K562 (cell line): ENCODE results near the gene TMEM154. TPM values are rescaled to one million over a fixed set of nuclear protein-coding genes. Genes with fewer than 3 reads are reported as not detected.

Source experiments
- ATAC-seq: fragments of 200-7000 bp; cut with Tn5 transposase; 3 replicates; pipeline ENCODE4 v1.9.1; 2020; ENCODE audit warnings: moderate library complexity
- BruUV-seq: library from RNA; stranded (reverse); fragments of 400-500 nt; replicated peaks from 2 replicates; lab custom pipeline; 2021; lab: Mats Ljungman, UMichigan
- CTCF ChIA-PET: fragments of 300-600 bp; formaldehyde crosslinking; extraction: SDS; loops from one replicate; lab custom pipeline; 2021; ENCODE audit warnings: low intra/inter-chr PET ratio; lab: Yijun Ruan, JAX
- POLR2A ChIA-PET: fragments of 300-600, 350-650 bp; sonication (Branson Sonifier 250); formaldehyde crosslinking; extraction: SDS; loops from one replicate; lab custom pipeline; 2021; ENCODE audit warnings: antibody characterized with exemption, inconsistent platforms; lab: Yijun Ruan, JAX
- DNase-seq, 4 experiments: peaks; one replicate each; pipeline versions ENCODE4 v3.0.0 to v3.0.0-alpha.2; 2011 to 2018; ENCODE audit warnings: low spot score in 3 of 4, mixed read lengths in 3 of 4; ENCODE audit errors: extremely low read depth in 1 of 4
- FAIRE-seq: peaks from 2 replicates; lab custom pipeline; 2011; peaks lifted over from hg19 to GRCh38; lab: Jason Lieb, UNC
- H2AFZ ChIP-seq: 2 replicates; pipeline ENCODE4 v1.6.0; 2011; ENCODE audit warnings: low read depth, low read length, control low read depth, inconsistent platforms
- H3K27ac ChIP-seq: fragments of 200-600 bp; 3 replicates; pipeline ENCODE4 v1.8.0; 2011; ENCODE audit warnings: low read depth, mild to moderate bottlenecking, control low read depth, inconsistent platforms, low read length, moderate library complexity, mixed read lengths; ENCODE audit errors: extremely low read depth
- H3K27me3 ChIP-seq, 2 experiments: fragments of 300-600 bp in 1 of 2; 2 replicates in 1 of 2; 3 replicates in 1 of 2; pipeline versions ENCODE4 v1.6.0 to v1.8.0; 2011; ENCODE audit warnings: inconsistent platforms in 2 of 2, low read length in 2 of 2, mild to moderate bottlenecking in 1 of 2, mixed read lengths in 1 of 2, moderate library complexity in 1 of 2; ENCODE audit not compliant: control insufficient read depth in 2 of 2, insufficient read depth in 2 of 2
- H3K36me3 ChIP-seq: fragments of 300-600 bp; 3 replicates; pipeline ENCODE4 v1.8.0; 2011; ENCODE audit warnings: mild to moderate bottlenecking, low read length, inconsistent platforms; ENCODE audit not compliant: control insufficient read depth, insufficient read depth
- H3K4me1 ChIP-seq, 2 experiments: fragments of 200-600 bp in 1 of 2; replicated peaks in 1 of 2; 2 replicates in 1 of 2; 3 replicates in 1 of 2; pipeline versions ENCODE4 v1.5.1 to v1.8.0; 2011; ENCODE audit warnings: inconsistent platforms in 2 of 2, low read length in 2 of 2, mild to moderate bottlenecking in 1 of 2, mixed read lengths in 1 of 2, moderate library complexity in 1 of 2; ENCODE audit not compliant: control insufficient read depth in 2 of 2, insufficient read depth in 2 of 2
- H3K4me2 ChIP-seq: 2 replicates; pipeline ENCODE4 v1.6.1; 2011; ENCODE audit warnings: low read length, control low read depth, inconsistent platforms, mixed read lengths; ENCODE audit not compliant: insufficient read depth
- H3K4me3 ChIP-seq: fragments of 200-600 bp; sonication (generic), shearing (Covaris generic); 2 replicates; pipeline ENCODE4 v1.5.1; 2016; ENCODE audit warnings: control low read depth, inconsistent platforms
- H3K79me2 ChIP-seq: fragments of 200-600 bp; 3 replicates; pipeline ENCODE4 v1.8.0; 2011; ENCODE audit warnings: low read length, inconsistent platforms; ENCODE audit not compliant: control insufficient read depth, insufficient read depth
- H3K9ac ChIP-seq, 2 experiments: 2 replicates each; pipeline versions ENCODE4 v1.6.0 to v1.6.1; 2011; ENCODE audit warnings: low read depth in 2 of 2, low read length in 2 of 2, control low read depth in 1 of 2, inconsistent platforms in 1 of 2, mild to moderate bottlenecking in 1 of 2, mixed read lengths in 1 of 2; ENCODE audit not compliant: insufficient read depth in 1 of 2
- H3K9me1 ChIP-seq: one replicate; pipeline ENCODE4 v1.6.0; 2011; ENCODE audit warnings: inconsistent platforms, mild to moderate bottlenecking, low read length, moderate library complexity; ENCODE audit not compliant: control insufficient read depth, insufficient read depth
- H3K9me3 ChIP-seq: replicated peaks from 2 replicates; pipeline ENCODE4 v1.5.1; 2011; ENCODE audit warnings: low read depth, low read length, inconsistent platforms; ENCODE audit not compliant: control insufficient read depth, insufficient read depth
- H4K20me1 ChIP-seq: replicated peaks from 2 replicates; pipeline ENCODE4 v1.6.1; 2011; ENCODE audit warnings: low read length, inconsistent platforms, mixed read lengths; ENCODE audit not compliant: control insufficient read depth, insufficient read depth
- ARNT ChIP-seq, 2 experiments: fragments of 450-650 bp; IDR thresholded peaks; 2 replicates each; pipeline ENCODE4 v1.6.1; 2016; ENCODE audit warnings: mild to moderate bottlenecking in 1 of 2
- HNRNPH1 ChIP-seq: fragments of 200-400 bp; formaldehyde crosslinking; optimal IDR thresholded peaks from 2 replicates; pipeline ENCODE3; 2017; ENCODE audit warnings: low read depth, mild to moderate bottlenecking, low read length, moderate library complexity
- MBD1 ChIP-seq: fragments of 250-450 bp; sonication (Bioruptor Pico); IDR thresholded peaks from 2 replicates; pipeline ENCODE4 v1.8.0; 2022; ENCODE audit warnings: inconsistent platforms
- NEUROD1 ChIP-seq: fragments of 150-350 bp; IDR thresholded peaks from 2 replicates; pipeline ENCODE4 v1.6.1; 2014; ENCODE audit warnings: borderline replicate concordance, low read length, low read depth; ENCODE audit not compliant: partially characterized antibody
- POLR2A ChIP-seq: fragments of 450-650 bp; conservative IDR thresholded peaks from 2 replicates; pipeline ENCODE4 v1.6.1; 2016
- POU5F1 ChIP-seq: fragments of 150-350 bp; IDR thresholded peaks from 2 replicates; pipeline ENCODE4 v1.6.1; 2014; ENCODE audit warnings: borderline replicate concordance, low read length, low read depth, mild to moderate bottlenecking; ENCODE audit not compliant: partially characterized antibody
- WGBS: fragments of 100-300 bp; shearing (Covaris generic); methylation state at CpG from one replicate; pipeline ENCODE4 v1.1.6; 2016; ENCODE audit warnings: low coverage, mixed read lengths; ENCODE audit not compliant: insufficient coverage; ENCODE audit errors: missing lambda C conversion rate; 5-methylcytosine and 5-hydroxymethylcytosine counted together
- in situ Hi-C: fragments of 300-500 bp; cut with MboI; formaldehyde crosslinking; loops from 4 replicates; pipeline ENCODE4 v1.15.0; 2018; ENCODE audit warnings: inconsistent platforms, mixed read lengths
- intact Hi-C: fragments of 100-400 bp; cut with micrococcal nuclease; formaldehyde crosslinking; loops from 2 replicates; pipeline ENCODE4 v1.14.2; 2022
- polyA plus RNA-seq, 8 experiments: library from polyadenylated mRNA; depleted of rRNA in 4 of 8; stranded (reverse) in 5 of 8; unstranded in 3 of 8; fragments of >200 nt; fragmentation: Nextera tagmentation in 2 of 8; fragmentation: Illumina TruSeq in 1 of 8; extraction: Ambion mirVana in 2 of 8; extraction: Trizol in 1 of 8; gene quantifications; 2 replicates each; pipeline versions ENCODE4 v1.2.1 to v1.2.3, GENCODE V29; 2011 to 2014; ENCODE audit warnings: inconsistent platforms in 1 of 8, missing spikeins in 1 of 8
- total RNA-seq, 7 experiments: library from RNA; depleted of rRNA in 6 of 7; stranded (reverse); fragments of >200 nt in 6 of 7; fragmentation: Illumina TruSeq in 2 of 7; extraction: Trizol in 2 of 7; gene quantifications; 2 replicates each; pipeline versions ENCODE4 v1.2.1 to v1.2.3, GENCODE V29; 2011 to 2021; ENCODE audit warnings: low replicate concordance in 1 of 7
- TF ChIP-seq, protein P1 (sequence below): sonication (generic); formaldehyde crosslinking; IDR thresholded peaks from 2 replicates; pipeline ENCODE4 v1.8.0; 2022; ENCODE audit warnings: mild to moderate bottlenecking, missing genetic modification reagents

TMEM154 gene
- total and polyA plus RNA-seq, 9 of the 15 experiments (the other 6 are each of a cell fraction or from before 2014, with no cell fraction given), result 0.13 to 1.8 (median 0.58) TPM

DNA sequence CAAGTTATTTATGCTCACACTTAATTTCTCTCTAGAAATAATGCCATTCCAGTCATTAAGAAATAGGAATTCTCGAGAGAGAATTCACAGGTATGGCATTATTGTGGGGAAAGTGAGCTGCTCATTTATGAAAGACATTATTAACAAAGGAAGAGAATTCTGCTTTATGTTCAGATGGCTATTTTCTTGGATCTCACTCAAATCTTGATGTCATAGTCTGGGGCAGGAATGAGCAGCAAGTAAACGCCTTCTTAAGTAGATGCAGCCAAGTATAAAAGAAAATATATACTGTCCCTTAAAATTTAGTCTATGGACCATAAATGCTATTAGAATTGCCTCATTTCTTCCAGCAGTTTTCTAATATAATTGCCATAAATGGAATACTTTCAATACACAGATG, 85.7 kb downstream of the TMEM154 start:
- ChIA-PET CTCF (no interaction called here), POLR2A (no interaction called here)
- in situ Hi-C loops, result no loop called here
- Histone ChIP-seq H3K9me3 (no peaks in the 10 kb centered on the region), H3K4me1 (peaks cover 0 to 3% of the 10 kb centered on the region in 2 experiments; a peak in 1 of 5 replicates), H3K79me2 (no peaks in the 10 kb centered on the region), H3K9me1 (no peaks in the 10 kb centered on the region), H2AFZ (no peak overlapping the region), H3K27ac (no peak overlapping the region), H3K27me3 (peaks cover 7 to 14% of the 10 kb centered on the region in 2 experiments; a peak in 3 of 5 replicates), H3K4me3 (no peak overlapping the region), H3K36me3 (no peaks in the 10 kb centered on the region), H3K4me2 (no peak overlapping the region)
- FAIRE-seq (no peak), DNase-seq (no peak)
- intact Hi-C loops, result no loop called here
- BruUV-seq, result no TSS peak
- WGBS, result 0% methylated on average over 2 of the region's 2 CpGs
- TF ChIP-seq HNRNPH1 (no peak), MBD1 (no peak), POU5F1 (no peak), NEUROD1 (no peak), POLR2A (no peak), ARNT (IDR thresholded peaks at IDR 0.05) (no peak)
- TF ChIP-seq, protein P1, sequence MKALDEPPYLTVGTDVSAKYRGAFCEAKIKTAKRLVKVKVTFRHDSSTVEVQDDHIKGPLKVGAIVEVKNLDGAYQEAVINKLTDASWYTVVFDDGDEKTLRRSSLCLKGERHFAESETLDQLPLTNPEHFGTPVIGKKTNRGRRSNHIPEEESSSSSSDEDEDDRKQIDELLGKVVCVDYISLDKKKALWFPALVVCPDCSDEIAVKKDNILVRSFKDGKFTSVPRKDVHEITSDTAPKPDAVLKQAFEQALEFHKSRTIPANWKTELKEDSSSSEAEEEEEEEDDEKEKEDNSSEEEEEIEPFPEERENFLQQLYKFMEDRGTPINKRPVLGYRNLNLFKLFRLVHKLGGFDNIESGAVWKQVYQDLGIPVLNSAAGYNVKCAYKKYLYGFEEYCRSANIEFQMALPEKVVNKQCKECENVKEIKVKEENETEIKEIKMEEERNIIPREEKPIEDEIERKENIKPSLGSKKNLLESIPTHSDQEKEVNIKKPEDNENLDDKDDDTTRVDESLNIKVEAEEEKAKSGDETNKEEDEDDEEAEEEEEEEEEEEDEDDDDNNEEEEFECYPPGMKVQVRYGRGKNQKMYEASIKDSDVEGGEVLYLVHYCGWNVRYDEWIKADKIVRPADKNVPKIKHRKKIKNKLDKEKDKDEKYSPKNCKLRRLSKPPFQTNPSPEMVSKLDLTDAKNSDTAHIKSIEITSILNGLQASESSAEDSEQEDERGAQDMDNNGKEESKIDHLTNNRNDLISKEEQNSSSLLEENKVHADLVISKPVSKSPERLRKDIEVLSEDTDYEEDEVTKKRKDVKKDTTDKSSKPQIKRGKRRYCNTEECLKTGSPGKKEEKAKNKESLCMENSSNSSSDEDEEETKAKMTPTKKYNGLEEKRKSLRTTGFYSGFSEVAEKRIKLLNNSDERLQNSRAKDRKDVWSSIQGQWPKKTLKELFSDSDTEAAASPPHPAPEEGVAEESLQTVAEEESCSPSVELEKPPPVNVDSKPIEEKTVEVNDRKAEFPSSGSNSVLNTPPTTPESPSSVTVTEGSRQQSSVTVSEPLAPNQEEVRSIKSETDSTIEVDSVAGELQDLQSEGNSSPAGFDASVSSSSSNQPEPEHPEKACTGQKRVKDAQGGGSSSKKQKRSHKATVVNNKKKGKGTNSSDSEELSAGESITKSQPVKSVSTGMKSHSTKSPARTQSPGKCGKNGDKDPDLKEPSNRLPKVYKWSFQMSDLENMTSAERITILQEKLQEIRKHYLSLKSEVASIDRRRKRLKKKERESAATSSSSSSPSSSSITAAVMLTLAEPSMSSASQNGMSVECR (CRISPR knock-in tag), result no peak
- TF ChIP-seq, all 486 proteins: peak for 0
- no peak for ATAC-seq
- Histone ChIP-seq H3K9ac (no peak overlapping the region), H4K20me1 (no peaks in the 10 kb centered on the region; the same call in 1 of the 2 replicates)
